ENCODE results near the gene ERC1. TPM values are rescaled to one million over a fixed set of nuclear protein-coding genes. Genes with fewer than 3 reads are reported as not detected.

Gene ERC1
- polyA plus RNA-seq, 1 donor from 2014 or later, result 7.1 TPM

DNA sequence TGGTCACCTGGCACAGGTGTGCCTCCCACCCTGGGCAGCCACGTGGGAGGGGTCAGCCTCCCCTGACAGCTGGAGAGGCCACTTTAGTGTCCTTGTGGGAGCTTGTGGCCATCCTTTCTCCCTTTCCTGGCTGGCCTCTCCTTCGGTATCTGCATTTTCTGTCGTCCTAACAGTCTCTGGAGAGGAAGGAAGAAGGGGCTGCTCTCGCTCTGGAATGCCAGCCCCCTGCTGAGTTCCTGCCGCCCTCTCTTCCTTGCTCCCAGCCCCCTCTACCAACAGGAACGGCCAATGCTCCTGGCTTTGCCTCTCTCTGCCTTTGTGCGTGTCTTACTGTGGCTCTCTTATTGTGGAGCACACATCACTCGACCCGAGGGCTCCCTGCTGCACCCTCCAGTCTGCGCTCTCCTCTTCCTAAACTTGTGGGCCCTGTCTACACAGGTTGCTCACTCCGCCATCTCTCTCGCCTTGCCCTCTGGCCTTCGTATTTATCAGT lies 532.6 kb downstream of the ERC1 start:
- Histone ChIP-seq H3K27me3 (ENCODE audit: insufficient read depth, low read depth, low read length) (no peaks in the 10 kb centered on the region), H3F3A (ENCODE audit: insufficient read depth, low read length, poor library complexity, severe bottlenecking) (no peaks in the 10 kb centered on the region), H3K9me3 (ENCODE audit: low read length) (no peaks in the 10 kb centered on the region), H4K20me1 (ENCODE audit: insufficient read depth) (no peaks in the 10 kb centered on the region), H3K79me2 (replicated peaks; ENCODE audit: insufficient read depth, low read length) (peaks cover 17% of the 10 kb centered on the region), H2AFZ (ENCODE audit: low read depth, low read length) (no peak overlapping the region), H3K4me2 (ENCODE audit: low read length) (no peak overlapping the region), H3K27ac (ENCODE audit: low read length) (no peak overlapping the region), H3K4me3 (ENCODE audit: low read length) (no peak overlapping the region), H3K9me2 (ENCODE audit: insufficient read depth, low read length) (no peaks in the 10 kb centered on the region), H3K9ac (ENCODE audit: low read length) (no peak overlapping the region), H3K36me3 (ENCODE audit: insufficient read depth, low read length) (no peaks in the 10 kb centered on the region)
- TF ChIP-seq EP300 (conservative IDR thresholded peaks at IDR 0.05; ENCODE audit: poor library complexity, severe bottlenecking) (no peak), RAD21 (conservative IDR thresholded peaks at IDR 0.05) (no peak), SMC3 (conservative IDR thresholded peaks at IDR 0.05; ENCODE audit: poor library complexity) (no peak)

DNA sequence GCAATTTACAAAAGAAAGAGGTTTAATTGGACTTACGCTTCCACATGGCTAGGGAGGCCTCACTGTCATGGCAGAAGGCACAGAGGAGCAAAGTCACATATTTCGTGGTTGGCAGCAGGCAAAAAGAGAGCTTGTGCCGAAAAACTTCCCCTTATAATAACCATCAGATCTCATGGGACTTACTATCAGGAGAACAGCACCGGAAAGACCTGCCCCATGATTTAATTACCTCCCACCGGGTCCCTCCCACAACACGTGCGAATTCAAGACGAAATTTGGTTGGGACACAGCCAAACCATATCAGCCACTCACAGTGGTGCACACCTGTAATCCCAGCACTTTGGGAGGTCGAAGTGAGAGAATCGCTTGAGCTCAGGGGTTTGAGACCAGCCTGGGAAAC lies 534.8 kb downstream of the ERC1 start:
- peaks cover 32% of the 10 kb centered on the region for H3K79me2 ChIP-seq (replicated peaks; ENCODE audit: insufficient read depth, low read length)
- no peaks in the 10 kb centered on the region for H3F3A ChIP-seq (ENCODE audit: insufficient read depth, low read length, poor library complexity, severe bottlenecking)
- no peaks in the 10 kb centered on the region for H3K9me3 ChIP-seq (ENCODE audit: low read length)
- no peak overlapping the region for H3K9ac ChIP-seq (ENCODE audit: low read length)
- no peak overlapping the region for H3K27ac ChIP-seq (ENCODE audit: low read length)
- H4K20me1 ChIP-seq (ENCODE audit: insufficient read depth), result no peaks in the 10 kb centered on the region
- no peak overlapping the region for H3K4me3 ChIP-seq (ENCODE audit: low read length)
- no peak overlapping the region for H3K4me2 ChIP-seq (ENCODE audit: low read length)
- no peaks in the 10 kb centered on the region for H3K9me2 ChIP-seq (ENCODE audit: insufficient read depth, low read length)
- no peaks in the 10 kb centered on the region for H3K27me3 ChIP-seq (ENCODE audit: insufficient read depth, low read depth, low read length)
- no peak overlapping the region for H2AFZ ChIP-seq (ENCODE audit: low read depth, low read length)
- TF ChIP-seq EP300 (conservative IDR thresholded peaks at IDR 0.05; ENCODE audit: poor library complexity, severe bottlenecking) (no peak), SMC3 (conservative IDR thresholded peaks at IDR 0.05; ENCODE audit: poor library complexity) (no peak), TAF1 (IDR thresholded peaks at IDR 0.05; ENCODE audit: low read depth) (no peak), EZH2 (IDR thresholded peaks at IDR 0.05; ENCODE audit: borderline replicate concordance, insufficient read depth, low read length, poor library complexity, severe bottlenecking) (no peak), MXI1 (conservative IDR thresholded peaks at IDR 0.05; ENCODE audit: poor library complexity, severe bottlenecking) (no peak), RAD21 (conservative IDR thresholded peaks at IDR 0.05) (no peak), POLR2AphosphoS5 (IDR thresholded peaks at IDR 0.05) (no peak)
- TF ChIP-seq, protein P1, sequence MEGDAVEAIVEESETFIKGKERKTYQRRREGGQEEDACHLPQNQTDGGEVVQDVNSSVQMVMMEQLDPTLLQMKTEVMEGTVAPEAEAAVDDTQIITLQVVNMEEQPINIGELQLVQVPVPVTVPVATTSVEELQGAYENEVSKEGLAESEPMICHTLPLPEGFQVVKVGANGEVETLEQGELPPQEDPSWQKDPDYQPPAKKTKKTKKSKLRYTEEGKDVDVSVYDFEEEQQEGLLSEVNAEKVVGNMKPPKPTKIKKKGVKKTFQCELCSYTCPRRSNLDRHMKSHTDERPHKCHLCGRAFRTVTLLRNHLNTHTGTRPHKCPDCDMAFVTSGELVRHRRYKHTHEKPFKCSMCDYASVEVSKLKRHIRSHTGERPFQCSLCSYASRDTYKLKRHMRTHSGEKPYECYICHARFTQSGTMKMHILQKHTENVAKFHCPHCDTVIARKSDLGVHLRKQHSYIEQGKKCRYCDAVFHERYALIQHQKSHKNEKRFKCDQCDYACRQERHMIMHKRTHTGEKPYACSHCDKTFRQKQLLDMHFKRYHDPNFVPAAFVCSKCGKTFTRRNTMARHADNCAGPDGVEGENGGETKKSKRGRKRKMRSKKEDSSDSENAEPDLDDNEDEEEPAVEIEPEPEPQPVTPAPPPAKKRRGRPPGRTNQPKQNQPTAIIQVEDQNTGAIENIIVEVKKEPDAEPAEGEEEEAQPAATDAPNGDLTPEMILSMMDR (IDR thresholded peaks at IDR 0.05; ENCODE audit: poor library complexity, severe bottlenecking), result no peak
- TF ChIP-seq, protein P2, sequence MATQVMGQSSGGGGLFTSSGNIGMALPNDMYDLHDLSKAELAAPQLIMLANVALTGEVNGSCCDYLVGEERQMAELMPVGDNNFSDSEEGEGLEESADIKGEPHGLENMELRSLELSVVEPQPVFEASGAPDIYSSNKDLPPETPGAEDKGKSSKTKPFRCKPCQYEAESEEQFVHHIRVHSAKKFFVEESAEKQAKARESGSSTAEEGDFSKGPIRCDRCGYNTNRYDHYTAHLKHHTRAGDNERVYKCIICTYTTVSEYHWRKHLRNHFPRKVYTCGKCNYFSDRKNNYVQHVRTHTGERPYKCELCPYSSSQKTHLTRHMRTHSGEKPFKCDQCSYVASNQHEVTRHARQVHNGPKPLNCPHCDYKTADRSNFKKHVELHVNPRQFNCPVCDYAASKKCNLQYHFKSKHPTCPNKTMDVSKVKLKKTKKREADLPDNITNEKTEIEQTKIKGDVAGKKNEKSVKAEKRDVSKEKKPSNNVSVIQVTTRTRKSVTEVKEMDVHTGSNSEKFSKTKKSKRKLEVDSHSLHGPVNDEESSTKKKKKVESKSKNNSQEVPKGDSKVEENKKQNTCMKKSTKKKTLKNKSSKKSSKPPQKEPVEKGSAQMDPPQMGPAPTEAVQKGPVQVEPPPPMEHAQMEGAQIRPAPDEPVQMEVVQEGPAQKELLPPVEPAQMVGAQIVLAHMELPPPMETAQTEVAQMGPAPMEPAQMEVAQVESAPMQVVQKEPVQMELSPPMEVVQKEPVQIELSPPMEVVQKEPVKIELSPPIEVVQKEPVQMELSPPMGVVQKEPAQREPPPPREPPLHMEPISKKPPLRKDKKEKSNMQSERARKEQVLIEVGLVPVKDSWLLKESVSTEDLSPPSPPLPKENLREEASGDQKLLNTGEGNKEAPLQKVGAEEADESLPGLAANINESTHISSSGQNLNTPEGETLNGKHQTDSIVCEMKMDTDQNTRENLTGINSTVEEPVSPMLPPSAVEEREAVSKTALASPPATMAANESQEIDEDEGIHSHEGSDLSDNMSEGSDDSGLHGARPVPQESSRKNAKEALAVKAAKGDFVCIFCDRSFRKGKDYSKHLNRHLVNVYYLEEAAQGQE (IDR thresholded peaks at IDR 0.05; ENCODE audit: borderline replicate concordance), result no peak
- no peaks in the 10 kb centered on the region for H3K36me3 ChIP-seq (ENCODE audit: insufficient read depth, low read length)

Data from neural cell (in vitro differentiated cells).